ENCODE results near the gene RASA4B.
"Not testable (repeated sequence)": the region's sequence is repeated elsewhere in the genome, so short reads cannot be mapped to it uniquely, and the experiment has no call there.

The RASA4B gene

GRCh38 chr7:102510575-102510974 is 7.0 kb downstream of the RASA4B start:
- not testable (repeated sequence) for DNase-seq

- DNase-seq = not testable (repeated sequence)
Observed at GRCh38 chr7:102507410-102508088, 10.0 kb downstream of the RASA4B start.

- DNase-seq = not testable (repeated sequence)
Observed at GRCh38 chr7:102505298-102506185, 12.0 kb downstream of the RASA4B start.

GRCh38 chr7:102503141-102503540 is 14.4 kb downstream of the RASA4B start:
- not testable (repeated sequence) for DNase-seq

GRCh38 chr7:102498321-102498720 is 19.3 kb downstream of the RASA4B start:
- not testable (repeated sequence) for DNase-seq

GRCh38 chr7:102497308-102497707 is 20.3 kb downstream of the RASA4B start:
- DNase-seq = not testable (repeated sequence)

GRCh38 chr7:102496861-102497260 is 20.7 kb downstream of the RASA4B start:
- not testable (repeated sequence) for DNase-seq

GRCh38 chr7:102494473-102495149 is 23.0 kb downstream of the RASA4B start:
- not testable (repeated sequence) for DNase-seq

GRCh38 chr7:102494026-102494425 is 23.6 kb downstream of the RASA4B start:
- DNase-seq = not testable (repeated sequence)

- not testable (repeated sequence) for DNase-seq
Observed at GRCh38 chr7:102493220-102493935, 24.2 kb downstream of the RASA4B start.

- DNase-seq = not testable (repeated sequence)
Observed at GRCh38 chr7:102490529-102491075, 27.0 kb downstream of the RASA4B start.

- DNase-seq = not testable (repeated sequence)
Observed at GRCh38 chr7:102484317-102484716, 33.3 kb downstream of the RASA4B start.

GRCh38 chr7:102481962-102482361 is 35.6 kb downstream of the RASA4B start:
- not testable (repeated sequence) for DNase-seq

GRCh38 chr7:102479982-102480637 is 37.5 kb downstream of the RASA4B start:
- DNase-seq = not testable (repeated sequence)

- DNase-seq = not testable (repeated sequence)
Observed at GRCh38 chr7:102479209-102479584, 38.4 kb downstream of the RASA4B start.

- DNase-seq = not testable (repeated sequence)
Observed at GRCh38 chr7:102478314-102479208, 39.0 kb downstream of the RASA4B start, which contains the start of gene POLR2J. Gene POLR2J (minus strand): TSS chr7:102478922. CDS start chr7:102478860, 62 bp downstream.

- DNase-seq = not testable (repeated sequence)
Observed at GRCh38 chr7:102474736-102475435, 42.7 kb downstream of the RASA4B start.

- not testable (repeated sequence) for DNase-seq
Observed at GRCh38 chr7:102474116-102474515, 43.5 kb downstream of the RASA4B start.

- no peak for DNase-seq
Observed at GRCh38 chr7:102473271-102473991, 44.1 kb downstream of the RASA4B start.

Data from activated CD4-positive, CD25-positive, alpha-beta regulatory T cell (primary cell).